K562 (cell line): Measurements from ENCODE around the gene NQO2. TPM values are rescaled to one million over a fixed set of nuclear protein-coding genes. Genes with fewer than 3 reads are reported as not detected.

Source experiments
- ELF4 ChIP-seq: fragments of 450-650 bp; formaldehyde crosslinking; IDR thresholded peaks from 2 replicates; pipeline ENCODE4 v1.4.0; 2022; ENCODE audit warnings: missing genetic modification characterization
- GABPA ChIP-seq: fragments of 200-800 bp; sonication (Bioruptor generic); conservative IDR thresholded peaks from 2 replicates; pipeline ENCODE4 v1.6.1; 2016; ENCODE audit warnings: low read depth, missing genetic modification characterization, missing compliant biosample characterization
- JUND ChIP-seq, 2 experiments: IDR thresholded peaks; 2 replicates in 1 of 2; 3 replicates in 1 of 2; pipeline ENCODE4 v1.6.1; 2011; ENCODE audit warnings: borderline replicate concordance in 2 of 2, low read depth in 2 of 2, low read length in 2 of 2, improper control_type of control experiment in 1 of 2, missing biosample characterization in 1 of 2, missing genetic modification characterization in 1 of 2, missing genetic modification reagents in 1 of 2
- MCM7 ChIP-seq, 2 experiments: fragments of 450-650 bp; IDR thresholded peaks; 2 replicates each; pipeline ENCODE4 v1.6.1; 2016 to 2018
- NFXL1 ChIP-seq: fragments of 450-650 bp; formaldehyde crosslinking; IDR thresholded peaks from 2 replicates; pipeline ENCODE4 v1.4.0; 2021; ENCODE audit warnings: mild to moderate bottlenecking
- NR2F6 ChIP-seq: fragments of 450-650 bp; formaldehyde crosslinking; IDR thresholded peaks from 2 replicates; pipeline ENCODE4 v1.4.0; 2020; ENCODE audit warnings: mild to moderate bottlenecking
- NR3C1 ChIP-seq: sonication (generic); formaldehyde crosslinking; IDR thresholded peaks from 2 replicates; pipeline ENCODE4 v1.8.1; 2022; ENCODE audit warnings: missing genetic modification reagents
- PHTF2 ChIP-seq: fragments of 250-450 bp; sonication (Bioruptor Pico); IDR thresholded peaks from 2 replicates; pipeline ENCODE4 v1.5.0; 2021; ENCODE audit warnings: mild to moderate bottlenecking
- PURB ChIP-seq: sonication (generic); formaldehyde crosslinking; IDR thresholded peaks from 2 replicates; pipeline ENCODE4 v1.9.0; 2021; ENCODE audit warnings: low read depth, mild to moderate bottlenecking, missing genetic modification reagents
- SMAD4 ChIP-seq: fragments of 250-450 bp; sonication (Bioruptor Pico); conservative IDR thresholded peaks from 2 replicates; pipeline ENCODE4 v1.8.0; 2021; ENCODE audit warnings: inconsistent platforms, mild to moderate bottlenecking, moderate library complexity
- ZEB2 ChIP-seq: fragments of 450-650 bp; IDR thresholded peaks from 2 replicates; pipeline ENCODE4 v1.6.1; 2016
- ZNF212 ChIP-seq: fragments of 450-650 bp; formaldehyde crosslinking; IDR thresholded peaks from 2 replicates; pipeline ENCODE4 v1.4.0; 2020; ENCODE audit warnings: mild to moderate bottlenecking
- ZNF23 ChIP-seq: fragments of 250-450 bp; sonication (Bioruptor Pico); IDR thresholded peaks from 2 replicates; pipeline ENCODE4 v1.4.0; 2020; ENCODE audit warnings: mild to moderate bottlenecking
- polyA plus RNA-seq, 8 experiments: library from polyadenylated mRNA; depleted of rRNA in 4 of 8; stranded (reverse) in 5 of 8; unstranded in 3 of 8; fragments of >200 nt; fragmentation: Nextera tagmentation in 2 of 8; fragmentation: Illumina TruSeq in 1 of 8; extraction: Ambion mirVana in 2 of 8; extraction: Trizol in 1 of 8; gene quantifications; 2 replicates each; pipeline versions ENCODE4 v1.2.1 to v1.2.3, GENCODE V29; 2011 to 2014; ENCODE audit warnings: inconsistent platforms in 1 of 8, missing spikeins in 1 of 8
- total RNA-seq, 7 experiments: library from RNA; depleted of rRNA in 6 of 7; stranded (reverse); fragments of >200 nt in 6 of 7; fragmentation: Illumina TruSeq in 2 of 7; extraction: Trizol in 2 of 7; gene quantifications; 2 replicates each; pipeline versions ENCODE4 v1.2.1 to v1.2.3, GENCODE V29; 2011 to 2021; ENCODE audit warnings: low replicate concordance in 1 of 7
- TF ChIP-seq, protein P1 (sequence below): fragments of 450-650 bp; IDR thresholded peaks from 2 replicates; pipeline ENCODE4 v1.6.1; 2016; ENCODE audit warnings: mild to moderate bottlenecking, moderate library complexity
- TF ChIP-seq, protein P2 (sequence below): fragments of 250-450 bp; sonication (Bioruptor Pico); IDR thresholded peaks from 2 replicates; pipeline ENCODE4 v1.8.0; 2022; ENCODE audit warnings: inconsistent platforms

The NQO2 gene
- total and polyA plus RNA-seq, 9 of the 15 experiments (the other 6 are each of a cell fraction or from before 2014, with no cell fraction given): 54.6 to 214 (median 116) TPM

DNA sequence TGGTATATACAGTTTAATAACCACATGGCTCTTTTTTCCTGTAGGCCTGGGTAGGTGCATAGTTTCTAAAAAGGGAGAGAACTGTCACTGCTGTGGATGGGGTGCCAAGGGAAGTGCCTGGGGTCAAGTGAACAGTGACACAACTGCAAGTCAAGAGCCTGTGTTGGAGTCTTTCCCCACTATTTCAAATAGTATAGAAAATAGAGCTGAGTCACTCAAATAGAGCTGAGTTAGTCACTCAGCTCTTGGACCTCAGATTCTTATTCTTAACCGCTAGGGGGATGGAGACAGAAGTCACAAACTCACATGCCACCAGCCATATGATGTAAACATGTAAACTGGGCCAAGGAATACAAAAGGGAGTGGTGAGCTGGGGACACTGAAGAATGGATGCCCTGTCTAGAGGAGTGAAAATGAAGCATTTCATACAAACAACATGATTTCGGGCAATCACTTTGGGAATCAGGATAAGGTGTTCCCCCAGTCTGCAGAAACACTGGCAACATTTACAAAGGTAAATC, 2.1 kb downstream of the NQO2 start (continued):
- TF ChIP-seq, protein P1, sequence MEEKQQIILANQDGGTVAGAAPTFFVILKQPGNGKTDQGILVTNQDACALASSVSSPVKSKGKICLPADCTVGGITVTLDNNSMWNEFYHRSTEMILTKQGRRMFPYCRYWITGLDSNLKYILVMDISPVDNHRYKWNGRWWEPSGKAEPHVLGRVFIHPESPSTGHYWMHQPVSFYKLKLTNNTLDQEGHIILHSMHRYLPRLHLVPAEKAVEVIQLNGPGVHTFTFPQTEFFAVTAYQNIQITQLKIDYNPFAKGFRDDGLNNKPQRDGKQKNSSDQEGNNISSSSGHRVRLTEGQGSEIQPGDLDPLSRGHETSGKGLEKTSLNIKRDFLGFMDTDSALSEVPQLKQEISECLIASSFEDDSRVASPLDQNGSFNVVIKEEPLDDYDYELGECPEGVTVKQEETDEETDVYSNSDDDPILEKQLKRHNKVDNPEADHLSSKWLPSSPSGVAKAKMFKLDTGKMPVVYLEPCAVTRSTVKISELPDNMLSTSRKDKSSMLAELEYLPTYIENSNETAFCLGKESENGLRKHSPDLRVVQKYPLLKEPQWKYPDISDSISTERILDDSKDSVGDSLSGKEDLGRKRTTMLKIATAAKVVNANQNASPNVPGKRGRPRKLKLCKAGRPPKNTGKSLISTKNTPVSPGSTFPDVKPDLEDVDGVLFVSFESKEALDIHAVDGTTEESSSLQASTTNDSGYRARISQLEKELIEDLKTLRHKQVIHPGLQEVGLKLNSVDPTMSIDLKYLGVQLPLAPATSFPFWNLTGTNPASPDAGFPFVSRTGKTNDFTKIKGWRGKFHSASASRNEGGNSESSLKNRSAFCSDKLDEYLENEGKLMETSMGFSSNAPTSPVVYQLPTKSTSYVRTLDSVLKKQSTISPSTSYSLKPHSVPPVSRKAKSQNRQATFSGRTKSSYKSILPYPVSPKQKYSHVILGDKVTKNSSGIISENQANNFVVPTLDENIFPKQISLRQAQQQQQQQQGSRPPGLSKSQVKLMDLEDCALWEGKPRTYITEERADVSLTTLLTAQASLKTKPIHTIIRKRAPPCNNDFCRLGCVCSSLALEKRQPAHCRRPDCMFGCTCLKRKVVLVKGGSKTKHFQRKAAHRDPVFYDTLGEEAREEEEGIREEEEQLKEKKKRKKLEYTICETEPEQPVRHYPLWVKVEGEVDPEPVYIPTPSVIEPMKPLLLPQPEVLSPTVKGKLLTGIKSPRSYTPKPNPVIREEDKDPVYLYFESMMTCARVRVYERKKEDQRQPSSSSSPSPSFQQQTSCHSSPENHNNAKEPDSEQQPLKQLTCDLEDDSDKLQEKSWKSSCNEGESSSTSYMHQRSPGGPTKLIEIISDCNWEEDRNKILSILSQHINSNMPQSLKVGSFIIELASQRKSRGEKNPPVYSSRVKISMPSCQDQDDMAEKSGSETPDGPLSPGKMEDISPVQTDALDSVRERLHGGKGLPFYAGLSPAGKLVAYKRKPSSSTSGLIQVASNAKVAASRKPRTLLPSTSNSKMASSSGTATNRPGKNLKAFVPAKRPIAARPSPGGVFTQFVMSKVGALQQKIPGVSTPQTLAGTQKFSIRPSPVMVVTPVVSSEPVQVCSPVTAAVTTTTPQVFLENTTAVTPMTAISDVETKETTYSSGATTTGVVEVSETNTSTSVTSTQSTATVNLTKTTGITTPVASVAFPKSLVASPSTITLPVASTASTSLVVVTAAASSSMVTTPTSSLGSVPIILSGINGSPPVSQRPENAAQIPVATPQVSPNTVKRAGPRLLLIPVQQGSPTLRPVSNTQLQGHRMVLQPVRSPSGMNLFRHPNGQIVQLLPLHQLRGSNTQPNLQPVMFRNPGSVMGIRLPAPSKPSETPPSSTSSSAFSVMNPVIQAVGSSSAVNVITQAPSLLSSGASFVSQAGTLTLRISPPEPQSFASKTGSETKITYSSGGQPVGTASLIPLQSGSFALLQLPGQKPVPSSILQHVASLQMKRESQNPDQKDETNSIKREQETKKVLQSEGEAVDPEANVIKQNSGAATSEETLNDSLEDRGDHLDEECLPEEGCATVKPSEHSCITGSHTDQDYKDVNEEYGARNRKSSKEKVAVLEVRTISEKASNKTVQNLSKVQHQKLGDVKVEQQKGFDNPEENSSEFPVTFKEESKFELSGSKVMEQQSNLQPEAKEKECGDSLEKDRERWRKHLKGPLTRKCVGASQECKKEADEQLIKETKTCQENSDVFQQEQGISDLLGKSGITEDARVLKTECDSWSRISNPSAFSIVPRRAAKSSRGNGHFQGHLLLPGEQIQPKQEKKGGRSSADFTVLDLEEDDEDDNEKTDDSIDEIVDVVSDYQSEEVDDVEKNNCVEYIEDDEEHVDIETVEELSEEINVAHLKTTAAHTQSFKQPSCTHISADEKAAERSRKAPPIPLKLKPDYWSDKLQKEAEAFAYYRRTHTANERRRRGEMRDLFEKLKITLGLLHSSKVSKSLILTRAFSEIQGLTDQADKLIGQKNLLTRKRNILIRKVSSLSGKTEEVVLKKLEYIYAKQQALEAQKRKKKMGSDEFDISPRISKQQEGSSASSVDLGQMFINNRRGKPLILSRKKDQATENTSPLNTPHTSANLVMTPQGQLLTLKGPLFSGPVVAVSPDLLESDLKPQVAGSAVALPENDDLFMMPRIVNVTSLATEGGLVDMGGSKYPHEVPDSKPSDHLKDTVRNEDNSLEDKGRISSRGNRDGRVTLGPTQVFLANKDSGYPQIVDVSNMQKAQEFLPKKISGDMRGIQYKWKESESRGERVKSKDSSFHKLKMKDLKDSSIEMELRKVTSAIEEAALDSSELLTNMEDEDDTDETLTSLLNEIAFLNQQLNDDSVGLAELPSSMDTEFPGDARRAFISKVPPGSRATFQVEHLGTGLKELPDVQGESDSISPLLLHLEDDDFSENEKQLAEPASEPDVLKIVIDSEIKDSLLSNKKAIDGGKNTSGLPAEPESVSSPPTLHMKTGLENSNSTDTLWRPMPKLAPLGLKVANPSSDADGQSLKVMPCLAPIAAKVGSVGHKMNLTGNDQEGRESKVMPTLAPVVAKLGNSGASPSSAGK: peak; percentile 86
- no peak for TF ChIP-seq PURB (CRISPR knock-in tag)
- TF ChIP-seq NFXL1 (CRISPR knock-in tag): no peak
- no peak for TF ChIP-seq MCM7 (IDR thresholded peaks at IDR 0.05)
- TF ChIP-seq, protein P2, sequence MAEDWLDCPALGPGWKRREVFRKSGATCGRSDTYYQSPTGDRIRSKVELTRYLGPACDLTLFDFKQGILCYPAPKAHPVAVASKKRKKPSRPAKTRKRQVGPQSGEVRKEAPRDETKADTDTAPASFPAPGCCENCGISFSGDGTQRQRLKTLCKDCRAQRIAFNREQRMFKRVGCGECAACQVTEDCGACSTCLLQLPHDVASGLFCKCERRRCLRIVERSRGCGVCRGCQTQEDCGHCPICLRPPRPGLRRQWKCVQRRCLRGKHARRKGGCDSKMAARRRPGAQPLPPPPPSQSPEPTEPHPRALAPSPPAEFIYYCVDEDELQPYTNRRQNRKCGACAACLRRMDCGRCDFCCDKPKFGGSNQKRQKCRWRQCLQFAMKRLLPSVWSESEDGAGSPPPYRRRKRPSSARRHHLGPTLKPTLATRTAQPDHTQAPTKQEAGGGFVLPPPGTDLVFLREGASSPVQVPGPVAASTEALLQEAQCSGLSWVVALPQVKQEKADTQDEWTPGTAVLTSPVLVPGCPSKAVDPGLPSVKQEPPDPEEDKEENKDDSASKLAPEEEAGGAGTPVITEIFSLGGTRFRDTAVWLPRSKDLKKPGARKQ (CRISPR knock-in tag): no peak
- no peak; the same call in 1 of the 2 replicates for TF ChIP-seq ELF4 (CRISPR knock-in tag)
- TF ChIP-seq GABPA (tag): peak; percentile 46; the same call in 1 of the 2 replicates
- TF ChIP-seq NR2F6 (CRISPR knock-in tag): no peak
- TF ChIP-seq ZEB2: peak; percentile 46
- TF ChIP-seq ZNF212 (CRISPR knock-in tag): 0 out of 2 replicates have a peak, but pooled peaks have one; percentile 63
- no peak for TF ChIP-seq NR3C1 (CRISPR knock-in tag)
- TF ChIP-seq JUND (IDR thresholded peaks at IDR 0.05; ENCODE audit: borderline replicate concordance, low read depth, low read length): peak; percentile 93
- peak; percentile 92; the same call in 2 of the 3 replicates for TF ChIP-seq JUND (tag; IDR thresholded peaks at IDR 0.05; ENCODE audit: borderline replicate concordance, low read depth, low read length)
- peak; percentile 85; the same call in 1 of the 2 replicates for TF ChIP-seq SMAD4 (CRISPR knock-in tag)
- TF ChIP-seq PHTF2 (CRISPR knock-in tag): peak; percentile 28; the same call in 1 of the 2 replicates
- TF ChIP-seq ZNF23 (CRISPR knock-in tag): no peak
